ENCODE data around the gene OR2C3.

- TF ChIP-seq, protein P1, sequence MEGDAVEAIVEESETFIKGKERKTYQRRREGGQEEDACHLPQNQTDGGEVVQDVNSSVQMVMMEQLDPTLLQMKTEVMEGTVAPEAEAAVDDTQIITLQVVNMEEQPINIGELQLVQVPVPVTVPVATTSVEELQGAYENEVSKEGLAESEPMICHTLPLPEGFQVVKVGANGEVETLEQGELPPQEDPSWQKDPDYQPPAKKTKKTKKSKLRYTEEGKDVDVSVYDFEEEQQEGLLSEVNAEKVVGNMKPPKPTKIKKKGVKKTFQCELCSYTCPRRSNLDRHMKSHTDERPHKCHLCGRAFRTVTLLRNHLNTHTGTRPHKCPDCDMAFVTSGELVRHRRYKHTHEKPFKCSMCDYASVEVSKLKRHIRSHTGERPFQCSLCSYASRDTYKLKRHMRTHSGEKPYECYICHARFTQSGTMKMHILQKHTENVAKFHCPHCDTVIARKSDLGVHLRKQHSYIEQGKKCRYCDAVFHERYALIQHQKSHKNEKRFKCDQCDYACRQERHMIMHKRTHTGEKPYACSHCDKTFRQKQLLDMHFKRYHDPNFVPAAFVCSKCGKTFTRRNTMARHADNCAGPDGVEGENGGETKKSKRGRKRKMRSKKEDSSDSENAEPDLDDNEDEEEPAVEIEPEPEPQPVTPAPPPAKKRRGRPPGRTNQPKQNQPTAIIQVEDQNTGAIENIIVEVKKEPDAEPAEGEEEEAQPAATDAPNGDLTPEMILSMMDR (IDR thresholded peaks at IDR 0.05) = no peak
- no peak for TF ChIP-seq POLR2AphosphoS5 (IDR thresholded peaks at IDR 0.05)
Observed at GRCh38 chr1:247578946-247579460, 42.8 kb upstream of the OR2C3 start.

Data from esophagus muscularis mucosa (tissue), 3 donors.